Frontal cortex (tissue), 4 donors: Measurements from ENCODE around the gene CLK3. TPM values are rescaled to one million over a fixed set of nuclear protein-coding genes. Genes with fewer than 3 reads are reported as not detected.

Experiments used
- DNase-seq, 2 donors: peaks; one replicate each; pipeline ENCODE4 v3.0.0; 2012; ENCODE audit warnings: low spot score in 2 of 2
- FAIRE-seq: peaks from 2 replicates; lab custom pipeline; 2012; peaks lifted over from hg19 to GRCh38; lab: Jason Lieb, UNC
- total RNA-seq: library from RNA; depleted of rRNA; stranded (reverse); fragments of >200 nt; gene quantifications from one replicate; pipeline ENCODE4 v1.2.3, GENCODE V29; 2014
- donor health status: control.
- donor health status: control.
- donor health status: control.

The CLK3 gene
- total RNA-seq, 1 donor from 2014 or later = 26.5 TPM

DNA sequence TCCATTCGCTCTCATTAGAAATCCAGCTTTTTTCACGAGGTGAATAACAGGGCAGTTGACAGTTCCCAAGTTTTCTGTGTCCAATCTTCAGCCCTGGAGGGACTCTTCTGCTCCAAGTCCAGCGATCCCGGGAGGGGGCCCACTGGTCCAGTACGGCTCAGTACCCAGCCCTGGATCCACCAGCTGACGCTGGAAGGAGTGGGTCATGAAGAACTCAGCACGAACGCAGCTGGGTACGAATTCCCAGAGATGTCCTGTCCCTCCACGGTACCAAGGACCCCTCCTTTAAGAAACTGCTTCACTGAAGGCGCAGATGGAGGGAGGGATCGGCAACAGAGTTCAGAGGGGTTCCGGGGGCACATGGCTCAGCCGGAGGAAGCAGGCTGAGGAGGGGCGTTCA, 16.5 kb upstream of the CLK3 start:
- FAIRE-seq (no peak), DNase-seq (no peak)

DNA sequence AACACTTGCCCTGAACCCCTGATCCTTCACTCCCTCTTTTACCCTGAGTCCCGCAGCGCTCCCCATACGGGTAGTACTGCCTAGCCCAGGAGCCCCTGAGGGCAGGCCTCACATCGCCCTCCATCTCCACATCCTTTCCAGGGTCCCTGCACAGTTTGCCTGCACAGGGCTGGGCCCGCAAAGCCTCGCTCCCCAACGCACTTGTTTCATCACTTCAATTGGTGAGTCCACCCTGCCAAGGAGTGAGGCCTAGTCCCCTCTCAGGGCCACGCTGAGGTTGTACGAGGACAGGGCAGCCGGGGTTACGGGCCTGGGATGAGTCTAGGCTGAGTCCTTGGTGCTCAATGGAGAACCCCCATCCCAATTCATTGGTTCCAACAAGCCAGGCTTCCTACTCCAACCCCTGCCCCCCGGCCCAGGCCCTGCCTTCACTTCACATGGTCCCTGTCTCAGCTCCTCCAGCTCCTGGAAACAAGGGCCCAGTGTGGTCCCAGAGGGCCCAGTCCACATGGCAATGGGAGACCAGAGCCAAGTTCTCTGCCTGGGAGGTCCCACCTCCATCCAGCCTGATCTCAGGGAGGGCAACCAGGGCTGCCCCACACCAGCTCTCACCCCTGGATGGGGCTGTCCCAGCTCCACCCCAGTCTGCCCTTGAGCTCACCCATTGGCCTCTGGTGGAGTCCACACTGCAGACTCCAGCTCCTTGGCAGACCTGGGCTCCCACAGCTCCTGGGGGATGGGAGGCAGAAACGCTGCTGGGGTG, 12.4 kb upstream of the CLK3 start:
- no peak for DNase-seq
- FAIRE-seq = no peak

DNA sequence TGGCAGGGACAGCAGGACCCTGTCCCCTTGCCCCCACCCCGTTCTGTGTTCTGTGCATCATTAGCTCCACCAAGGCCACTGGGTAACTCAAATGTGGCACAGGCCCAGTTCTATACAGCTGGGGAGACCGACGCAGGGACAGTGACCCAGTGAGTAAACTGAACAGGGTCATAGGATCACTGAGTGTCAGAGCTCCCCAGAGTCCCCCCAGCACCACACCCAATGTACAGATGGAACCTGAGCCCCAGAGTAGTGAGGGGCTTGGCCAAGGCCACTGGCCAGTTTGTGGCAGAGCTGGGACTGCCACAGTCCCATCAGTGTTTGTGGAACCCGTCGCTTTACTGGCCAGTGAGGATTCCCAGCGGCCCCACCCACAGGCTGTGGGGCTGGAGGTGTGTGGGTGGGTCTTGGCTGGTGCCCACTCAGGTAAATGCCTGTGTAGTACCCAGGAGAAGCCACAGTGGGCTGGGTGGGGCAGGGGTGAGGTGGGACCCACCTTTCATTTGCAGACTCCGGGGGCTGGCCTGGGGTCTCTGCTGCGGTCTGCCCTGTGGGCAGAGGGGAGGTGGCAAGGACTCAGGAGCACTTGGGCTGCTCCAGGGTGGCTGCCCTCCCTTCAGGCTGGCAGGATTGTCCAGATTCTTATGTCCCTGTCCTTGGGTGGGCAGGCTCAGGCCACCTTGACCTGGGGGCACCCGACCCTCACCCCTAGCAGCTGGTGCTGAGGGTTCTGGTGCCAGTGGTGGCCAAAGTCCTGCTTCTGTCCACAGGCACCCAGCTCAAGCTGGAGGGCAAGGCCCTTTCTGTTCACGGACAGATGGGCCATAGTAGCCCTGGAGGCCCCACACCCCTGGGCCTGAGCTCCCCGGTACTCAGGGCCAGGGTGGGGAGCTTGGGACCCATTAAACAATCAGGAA, 11.6 kb upstream of the CLK3 start:
- FAIRE-seq = no peak
- no peak for DNase-seq

DNA sequence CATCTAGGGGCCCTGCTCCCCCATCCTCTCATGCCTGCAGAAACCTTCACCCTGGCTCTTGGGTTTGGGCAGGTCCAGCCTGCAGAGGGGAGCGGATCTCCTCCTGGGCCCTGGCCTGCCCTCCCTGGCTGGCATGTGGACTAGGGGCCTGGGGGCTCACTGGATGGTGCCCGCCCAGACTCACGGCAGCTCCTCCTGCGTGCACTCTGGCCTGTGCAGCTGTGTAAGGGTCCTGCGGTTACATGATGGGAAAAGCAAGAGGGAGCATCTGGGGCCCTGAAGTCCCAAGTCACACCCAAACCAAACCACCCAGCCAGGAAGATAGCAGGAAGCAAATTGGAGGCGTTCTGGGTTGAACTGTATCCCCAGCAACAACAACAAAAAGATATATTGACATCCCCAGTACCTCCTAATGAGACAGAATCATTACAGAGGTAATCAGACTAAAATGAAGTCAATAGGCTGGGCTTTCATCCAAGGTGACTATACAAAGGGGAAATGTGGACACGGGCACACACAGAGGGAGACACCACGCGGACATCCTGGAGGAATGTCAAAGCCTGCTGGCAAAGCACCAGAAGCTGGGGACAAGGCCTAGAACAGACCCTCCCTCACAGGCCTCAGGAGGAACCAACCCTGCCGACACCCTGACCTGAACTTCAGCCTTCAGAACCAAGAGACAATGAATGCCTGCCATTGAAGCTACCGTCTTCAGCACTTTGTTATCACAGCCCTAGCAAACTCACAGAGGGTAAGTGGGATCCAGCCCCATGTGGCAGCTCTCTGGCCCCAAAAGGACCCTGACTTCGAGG, 10.4 kb upstream of the CLK3 start:
- DNase-seq = no peak
- FAIRE-seq = no peak

DNA sequence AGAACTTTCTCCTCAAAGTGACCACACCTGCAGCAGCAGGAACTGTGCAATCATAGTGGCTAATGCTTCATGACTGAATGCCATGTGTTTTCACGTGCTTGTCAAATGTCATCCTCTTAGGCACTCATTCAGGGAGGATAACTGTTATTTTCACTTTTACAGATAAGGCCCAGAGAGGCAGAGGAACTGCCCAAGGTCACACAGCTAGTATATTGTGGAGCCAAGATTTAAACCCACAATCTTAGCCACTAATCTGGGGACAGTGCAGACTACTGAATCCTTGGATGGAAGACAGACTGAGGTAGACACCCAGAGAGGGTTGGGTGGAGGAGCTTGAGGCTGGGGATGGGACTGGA, 9.9 kb upstream of the CLK3 start:
- FAIRE-seq (no peak), DNase-seq (no peak)

DNA sequence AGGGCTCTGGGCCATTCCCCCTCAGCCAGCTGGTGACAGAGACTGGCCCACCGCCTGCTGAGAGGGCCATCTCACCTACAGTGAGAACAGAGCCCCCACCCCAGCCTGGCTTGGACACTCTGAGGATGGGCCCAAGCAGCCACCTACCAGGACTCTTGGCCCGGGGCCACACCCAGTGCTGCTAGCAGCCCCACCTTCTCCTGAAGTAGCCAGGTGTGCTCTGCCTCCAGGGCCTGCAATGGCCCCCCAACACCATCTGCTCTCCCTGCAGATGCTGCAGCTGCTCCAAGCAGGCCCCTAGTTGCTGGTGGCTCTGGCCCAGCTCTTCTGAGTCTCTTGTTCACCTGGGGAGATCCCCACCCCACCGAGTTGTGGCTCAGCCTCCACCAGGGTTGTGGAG, 6.8 kb upstream of the CLK3 start:
- no peak for FAIRE-seq
- no peak for DNase-seq

DNA sequence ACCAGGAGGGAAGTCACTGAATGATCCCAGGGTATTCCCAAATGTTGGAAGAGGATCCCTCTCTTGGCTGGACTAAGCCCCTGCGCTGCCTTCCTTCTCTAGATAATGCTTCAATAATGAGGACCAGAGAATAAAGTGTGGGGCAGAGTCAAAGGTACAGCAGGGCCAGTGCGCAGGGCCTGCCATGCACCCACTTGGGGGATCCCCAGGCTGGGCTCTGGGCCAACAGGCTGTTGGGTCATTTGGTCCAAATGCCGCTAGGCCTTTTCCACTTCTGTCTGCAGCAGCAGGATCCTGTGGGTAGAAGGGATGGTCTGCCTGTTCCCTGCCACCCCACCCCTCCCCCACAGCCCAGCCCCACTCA, 5.7 kb upstream of the CLK3 start:
- FAIRE-seq = no peak

DNA sequence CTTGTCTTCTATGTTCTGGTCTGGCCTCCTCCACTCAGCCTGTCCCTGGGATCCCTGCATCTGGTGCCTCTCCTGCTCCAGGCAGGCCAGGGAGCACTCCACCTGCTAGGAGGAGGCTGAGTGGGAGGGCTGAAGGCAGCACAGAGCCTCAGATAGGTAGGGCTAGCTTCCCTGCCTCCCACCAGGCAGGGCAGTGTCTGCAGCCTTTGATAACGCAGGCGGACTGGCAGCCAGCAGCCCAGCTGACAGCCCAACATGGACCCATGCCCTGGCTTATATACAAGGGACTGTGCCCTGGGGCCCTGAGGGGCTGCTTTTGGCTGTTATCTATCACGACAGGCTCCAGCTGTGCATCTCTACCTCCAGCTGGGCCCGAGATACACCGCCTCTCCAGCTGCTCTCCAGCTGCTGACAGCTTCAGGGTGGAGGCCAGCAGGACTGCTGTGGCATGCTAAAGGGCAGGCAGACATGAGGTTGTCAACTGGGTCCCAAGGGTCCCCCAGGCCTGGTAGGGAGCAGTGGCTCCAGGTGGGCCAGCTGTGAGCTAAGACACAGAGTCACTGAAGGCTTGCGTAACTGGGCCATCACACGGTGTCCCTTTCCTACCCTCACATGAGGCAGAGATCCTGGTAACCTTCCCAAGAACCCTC, 5.2 kb upstream of the CLK3 start:
- FAIRE-seq = no peak
- DNase-seq = no peak

More for the DNA sequence above, 5.7 kb upstream of the CLK3 start:
- no peak for DNase-seq

DNA sequence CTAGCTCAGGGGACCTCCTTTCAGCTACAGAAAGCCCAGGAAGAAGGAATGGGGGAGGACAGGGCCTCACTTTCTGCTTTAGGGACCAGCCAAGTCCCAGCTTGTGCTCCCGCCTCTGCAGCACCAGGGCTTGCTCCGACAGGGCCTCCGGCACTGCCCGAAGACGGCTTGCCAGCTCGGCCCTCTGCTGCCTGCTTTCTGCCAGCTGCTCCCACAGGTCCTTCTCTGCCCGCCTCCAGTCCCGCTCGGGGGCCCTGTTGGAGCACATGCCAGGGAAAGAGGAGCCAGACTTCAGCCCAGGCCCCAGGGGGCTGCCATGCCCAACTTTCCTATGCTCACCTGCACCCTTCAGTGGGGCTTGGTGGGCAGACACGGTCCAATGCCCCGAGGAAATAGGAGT, 4.3 kb upstream of the CLK3 start:
- DNase-seq (no peak), FAIRE-seq (no peak)

DNA sequence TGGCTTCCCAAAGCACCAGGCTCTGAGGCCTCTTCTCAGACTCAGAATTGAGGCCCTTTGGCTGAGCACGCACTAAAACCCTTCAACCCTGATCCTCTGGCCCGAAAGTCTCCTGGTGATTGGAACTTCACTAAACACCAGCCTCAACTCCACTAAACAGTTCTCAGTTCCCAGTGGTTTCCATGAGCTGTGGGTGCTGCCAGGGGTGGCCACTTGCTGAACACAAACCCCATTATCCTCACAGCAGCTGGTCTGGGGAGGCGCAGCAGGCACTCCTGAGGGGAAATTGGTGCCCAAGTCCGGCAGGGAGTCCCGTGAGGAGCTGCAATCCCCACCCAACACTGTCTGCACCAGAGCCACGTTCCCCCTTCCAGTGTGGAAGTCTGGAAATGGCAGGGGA, 3.8 kb upstream of the CLK3 start:
- FAIRE-seq (no peak), DNase-seq (no peak)

DNA sequence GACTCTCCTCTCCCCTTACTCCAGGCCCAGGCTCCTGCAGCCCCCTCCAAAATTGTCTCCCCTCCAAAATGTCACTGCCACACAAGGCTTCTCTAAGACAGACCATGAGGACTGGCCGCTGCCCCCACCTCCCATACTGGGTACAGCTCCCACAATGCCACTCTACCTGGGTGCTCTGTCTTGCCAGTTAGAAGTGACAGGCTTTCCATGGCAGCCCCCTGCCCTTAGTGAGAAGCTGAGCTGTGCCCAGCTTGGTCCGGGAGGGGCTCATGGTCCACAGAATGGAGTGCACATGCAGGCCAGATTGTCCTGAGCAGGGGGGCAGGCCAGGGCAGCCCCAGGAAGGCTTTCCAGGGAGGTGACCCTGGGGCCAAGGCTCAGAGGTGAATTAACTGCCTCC, 3.0 kb upstream of the CLK3 start:
- DNase-seq (no peak), FAIRE-seq (no peak)

DNA sequence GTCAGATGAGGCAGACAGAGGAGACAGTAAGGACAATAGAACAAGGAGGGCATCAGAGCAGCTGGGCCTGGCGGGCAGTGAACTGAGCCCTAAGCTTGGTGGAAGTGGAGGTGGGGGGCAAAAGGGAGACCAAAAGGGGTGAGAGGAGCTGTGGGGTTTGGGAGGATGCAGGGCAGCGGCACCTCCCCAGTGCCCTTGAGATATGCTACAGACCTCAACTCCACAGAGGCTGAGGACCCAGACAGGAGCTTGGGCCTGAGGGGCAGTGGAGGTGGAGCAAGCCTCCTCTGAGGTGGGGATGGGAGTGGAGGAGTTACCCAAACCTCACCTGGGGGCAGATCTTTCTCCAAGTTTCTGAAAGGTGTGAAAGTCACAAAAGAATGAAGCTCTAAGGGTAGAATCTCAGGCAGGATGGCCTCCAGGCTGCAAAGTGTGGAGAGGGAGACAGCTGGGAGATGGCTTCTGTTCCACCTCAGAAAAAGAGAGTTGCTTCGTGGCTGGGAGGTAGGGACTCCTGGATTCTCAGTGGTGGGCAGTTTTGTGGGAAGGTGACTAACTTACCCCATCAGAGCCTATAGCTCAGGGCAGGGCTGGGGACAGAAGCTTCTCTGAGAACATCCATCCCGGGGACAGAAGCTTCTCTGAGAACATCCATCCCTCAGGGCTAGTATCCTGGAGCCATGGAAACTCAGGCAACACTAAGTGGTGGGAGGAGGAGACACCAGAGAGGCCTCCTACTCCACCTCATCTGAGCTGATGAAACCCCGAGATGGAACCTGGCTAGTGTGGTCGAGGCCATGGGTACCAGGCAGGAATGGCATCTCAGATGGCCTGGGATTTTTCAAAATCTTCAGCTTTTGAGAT, 2.3 kb upstream of the CLK3 start:
- FAIRE-seq = no peak

DNA sequence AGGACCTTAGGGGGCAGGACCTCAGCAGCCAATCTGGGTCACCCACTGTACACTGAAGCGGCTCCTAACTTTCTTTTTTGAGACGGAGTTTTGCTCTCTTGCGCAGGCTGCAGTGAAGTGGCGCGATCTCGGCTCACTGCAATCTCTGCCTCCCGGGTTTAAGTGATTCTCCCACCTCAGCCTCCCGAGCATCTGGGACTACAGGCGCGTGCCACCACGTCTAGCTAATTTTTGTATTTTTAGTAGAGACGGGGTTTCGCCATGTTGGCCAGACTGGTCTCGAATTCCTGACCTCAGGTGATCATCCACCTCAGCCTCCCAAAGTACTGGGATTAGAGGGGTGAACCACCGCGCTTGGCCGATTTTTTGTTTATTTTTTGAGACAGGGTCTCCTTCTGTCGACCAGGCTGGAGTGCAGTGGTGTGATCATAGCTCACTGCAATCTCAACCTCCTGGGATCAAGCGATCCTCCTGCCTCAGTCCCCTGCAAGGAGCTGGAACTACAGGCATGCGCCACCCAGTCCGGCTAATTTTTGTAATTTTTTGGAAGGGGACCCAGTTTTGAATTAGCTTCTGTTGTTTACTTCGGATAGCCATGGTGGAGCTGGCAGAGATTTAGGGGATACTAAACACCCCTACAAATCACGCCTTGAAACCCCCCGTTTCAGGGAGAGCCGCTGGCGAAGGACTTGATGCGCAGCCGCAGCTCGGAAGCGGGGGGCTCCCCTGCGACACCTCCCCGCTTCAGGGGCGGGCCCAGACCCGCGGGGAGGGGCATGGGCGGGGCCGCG, 1.5 kb upstream of the CLK3 start:
- FAIRE-seq = no peak

More for the DNA sequence above, 2.3 kb upstream of the CLK3 start:
- no peak for DNase-seq

DNA sequence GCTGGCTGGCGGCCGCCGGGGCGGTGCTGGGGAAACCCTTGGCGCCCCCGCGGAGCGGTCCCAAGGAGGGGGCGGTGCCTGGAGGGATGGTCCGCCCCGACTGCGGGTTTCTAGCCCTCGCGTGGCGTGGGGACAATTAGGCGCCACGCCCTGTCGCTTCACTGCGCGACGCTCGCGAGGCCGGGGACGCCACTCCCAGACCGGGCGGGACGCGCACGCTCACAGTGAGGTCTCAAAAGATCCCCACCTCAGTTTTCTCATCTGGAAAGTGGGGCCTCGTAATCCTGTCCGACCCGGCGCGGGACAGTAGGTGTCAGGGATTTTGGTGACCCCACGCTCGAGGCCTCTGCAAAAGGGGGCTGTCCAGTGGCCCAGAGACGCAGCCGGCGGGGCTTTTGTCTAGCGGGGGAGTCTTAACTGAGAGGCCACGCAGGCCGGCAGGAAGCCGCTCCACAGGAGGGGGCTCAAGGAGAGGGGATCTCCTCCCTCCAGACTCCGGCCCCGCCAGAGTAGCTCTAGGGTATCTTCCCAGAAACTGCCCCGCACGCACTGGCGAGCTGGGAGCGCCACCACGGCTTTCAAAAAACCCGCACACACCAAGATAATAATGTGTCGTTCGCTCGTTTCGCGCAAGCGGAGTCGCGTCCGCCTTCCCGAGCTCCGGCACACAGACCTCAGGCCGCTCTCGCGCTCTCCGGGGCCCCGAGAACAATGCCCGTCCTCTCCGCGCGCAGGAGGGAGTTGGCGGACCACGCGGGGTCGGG, 710 bp upstream of the CLK3 start:
- FAIRE-seq (no peak), DNase-seq (peak; percentile 93 to 96)

More for the DNA sequence above, 1.5 kb upstream of the CLK3 start:
- no peak for DNase-seq

DNA sequence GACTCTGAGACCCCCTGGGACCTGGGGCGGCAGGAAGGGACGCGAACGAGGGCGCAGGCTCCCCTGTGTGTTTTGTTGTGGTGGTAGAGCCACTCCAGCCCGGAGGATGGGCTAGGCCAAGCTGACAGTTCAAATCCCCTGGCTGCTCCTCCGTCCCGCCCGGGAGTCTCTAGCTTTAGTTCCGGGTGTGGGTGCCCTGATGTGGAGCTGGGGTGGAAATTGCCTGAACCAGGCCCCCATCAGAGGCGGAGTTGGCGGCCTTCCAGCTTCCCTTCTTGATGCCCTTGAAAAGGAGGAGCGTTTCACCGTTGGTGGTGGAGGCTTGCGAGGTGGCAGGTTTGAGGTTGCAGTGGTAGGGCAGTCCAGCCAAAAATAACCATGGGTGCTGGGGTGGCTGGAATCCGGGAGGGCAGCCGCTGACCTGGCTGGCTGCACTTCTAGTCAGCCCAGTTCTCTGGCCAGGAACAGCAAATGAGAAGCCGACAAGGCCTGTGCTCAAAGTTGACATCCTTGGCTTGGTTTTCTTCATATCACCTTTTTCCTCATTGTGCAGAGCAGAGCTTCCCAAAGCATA, 817 bp downstream of the CLK3 start:
- FAIRE-seq = no peak
- peak in 1 of 2 donors; percentile 48 for DNase-seq

DNA sequence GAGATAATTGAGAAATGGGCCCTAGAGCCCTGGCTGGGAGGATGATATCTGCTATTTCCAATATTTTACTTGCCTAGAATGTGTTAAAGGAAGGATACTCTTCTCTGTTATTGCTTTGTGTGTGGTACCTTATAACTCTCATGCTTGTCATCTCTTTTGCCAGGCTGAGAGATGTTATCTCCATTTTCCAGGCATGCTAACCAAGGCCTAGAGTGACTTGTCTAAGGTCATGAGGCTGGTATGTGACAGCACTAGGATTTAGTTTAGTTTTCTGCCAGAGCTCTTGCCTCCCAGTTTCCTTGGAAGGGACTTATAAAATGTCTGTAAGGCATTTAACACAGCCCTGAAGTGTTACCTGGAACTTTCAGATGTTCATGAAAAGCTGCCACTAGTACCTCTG, 1.4 kb downstream of the CLK3 start:
- no peak for FAIRE-seq
- DNase-seq = no peak
